HCT116 (cell line): Measurements from ENCODE around the gene KHDC4. TPM values are rescaled to one million over a fixed set of nuclear protein-coding genes. Genes with fewer than 3 reads are reported as not detected.

Source experiments
- ATAC-seq: fragments of 200-7000 bp; cut with Tn5 transposase; 2 replicates; pipeline ENCODE4 v1.9.1; 2020; ENCODE audit warnings: mild to moderate bottlenecking, moderate library complexity
- BruUV-seq: library from RNA; stranded (reverse); fragments of 400-500 nt; replicated peaks from 2 replicates; lab custom pipeline; 2021; lab: Mats Ljungman, UMichigan
- CTCF ChIA-PET: fragments of 300-600 bp; sonication (Branson Sonifier 250); formaldehyde crosslinking; loops from one replicate; lab custom pipeline; 2021; ENCODE audit warnings: antibody characterized with exemption; lab: Charles Lee
- POLR2A ChIA-PET: fragments of 300-600, 350-600 bp; sonication (Branson Sonifier 250); formaldehyde crosslinking; loops from one replicate; lab custom pipeline; 2021; ENCODE audit warnings: antibody characterized with exemption; lab: Charles Lee
- RAD21 ChIA-PET, 2 experiments: fragments of 300-600 bp; sonication (Branson Sonifier 250); formaldehyde crosslinking; loops; one replicate each; lab custom pipeline; 2023; ENCODE audit warnings: low total read pairs in 2 of 2; ENCODE audit not compliant: uncharacterized antibody in 2 of 2, unreplicated experiment in 2 of 2, low non-redundant PET in 1 of 2; lab: Charles Lee
- DNase-seq: peaks from one replicate; pipeline ENCODE4 v3.0.0-alpha.2; 2010; ENCODE audit warnings: low read depth, low spot score
- H2AFZ ChIP-seq: fragments of 200-600 bp; shearing (Covaris generic), sonication (generic); 2 replicates; pipeline ENCODE4 v1.6.1; 2017; ENCODE audit warnings: low read depth, mixed run types, mixed read lengths, antibody characterized with exemption, low read length; ENCODE audit not compliant: poor library complexity, severe bottlenecking
- H3K27ac ChIP-seq: 2 replicates; pipeline ENCODE4 v1.5.1; 2012; ENCODE audit warnings: low read depth, low read length
- H3K27me3 ChIP-seq: fragments of 200-600 bp; sonication (generic); 2 replicates; pipeline ENCODE4 v1.6.1; 2016; ENCODE audit warnings: mixed run types, low read length, mixed read lengths; ENCODE audit not compliant: insufficient read depth
- H3K36me3 ChIP-seq, 2 experiments: fragments of 200-500 bp in 1 of 2; fragments of 200-600 bp in 1 of 2; sonication (Bioruptor generic) in 1 of 2; sonication (generic) in 1 of 2; 2 replicates each; pipeline versions ENCODE4 v1.5.1 to v1.6.1; 2014 to 2016; ENCODE audit warnings: low read length in 2 of 2, inconsistent platforms in 1 of 2, mixed read lengths in 1 of 2, mixed run types in 1 of 2; ENCODE audit not compliant: insufficient read depth in 2 of 2, control insufficient read depth in 1 of 2
- H3K4me1 ChIP-seq, 2 experiments: fragments of 200-600 bp in 1 of 2; sonication (generic) in 1 of 2; 2 replicates each; pipeline versions ENCODE4 v1.5.1 to v1.6.1; 2012 to 2017; ENCODE audit warnings: low read length in 2 of 2, inconsistent platforms in 1 of 2, mild to moderate bottlenecking in 1 of 2, mixed read lengths in 1 of 2, mixed run types in 1 of 2, moderate library complexity in 1 of 2; ENCODE audit not compliant: insufficient read depth in 2 of 2, control insufficient read depth in 1 of 2
- H3K4me2 ChIP-seq: fragments of 200-600 bp; sonication (generic); 2 replicates; pipeline ENCODE4 v1.6.1; 2017; ENCODE audit warnings: mixed run types, low read length, mixed read lengths
- H3K4me3 ChIP-seq, 2 experiments: fragments of 200-600 bp in 1 of 2; sonication (generic) in 1 of 2; replicated peaks in 1 of 2; 2 replicates each; pipeline ENCODE4 v1.5.1; 2011 to 2016; ENCODE audit warnings: low read length in 2 of 2, control low read depth in 1 of 2, low read depth in 1 of 2, mild to moderate bottlenecking in 1 of 2, mixed read lengths in 1 of 2, mixed run types in 1 of 2
- H3K79me2 ChIP-seq: fragments of 200-600 bp; sonication (generic); 2 replicates; pipeline ENCODE4 v1.6.1; 2017; ENCODE audit warnings: mild to moderate bottlenecking, mixed run types, low read length, moderate library complexity, mixed read lengths; ENCODE audit not compliant: insufficient read depth
- H3K9ac ChIP-seq: fragments of 200-600 bp; sonication (generic); 2 replicates; pipeline ENCODE4 v1.6.1; 2016; ENCODE audit warnings: low read length, mixed read lengths
- H3K9me2 ChIP-seq: fragments of 200-600 bp; sonication (generic), shearing (Covaris generic); 2 replicates; pipeline ENCODE4 v1.6.1; 2017; ENCODE audit warnings: mixed run types, mild to moderate bottlenecking, moderate library complexity; ENCODE audit not compliant: insufficient read depth
- H3K9me3 ChIP-seq, 2 experiments: fragments of 200-500 bp in 1 of 2; fragments of 200-600 bp in 1 of 2; sonication (Bioruptor generic) in 1 of 2; sonication (generic) in 1 of 2; 2 replicates each; pipeline ENCODE4 v1.6.1; 2014 to 2017; ENCODE audit warnings: low read length in 2 of 2, mixed read lengths in 2 of 2, inconsistent platforms in 1 of 2, low read depth in 1 of 2, mild to moderate bottlenecking in 1 of 2, mixed run types in 1 of 2, moderate library complexity in 1 of 2; ENCODE audit not compliant: control insufficient read depth in 1 of 2, insufficient read depth in 1 of 2
- H4K20me1 ChIP-seq: fragments of 200-600 bp; sonication (generic), shearing (Covaris generic); 2 replicates; pipeline ENCODE4 v1.6.1; 2017; ENCODE audit warnings: mixed run types, mild to moderate bottlenecking, moderate library complexity; ENCODE audit not compliant: insufficient read depth
- CEBPB ChIP-seq: IDR thresholded peaks from 2 replicates; pipeline ENCODE4 v1.6.1; 2012; ENCODE audit warnings: low read depth
- TCF7L2 ChIP-seq: IDR thresholded peaks from 2 replicates; pipeline ENCODE4 v1.7.0; 2011; ENCODE audit warnings: borderline replicate concordance, inconsistent platforms; ENCODE audit not compliant: insufficient read depth, insufficient read length; ENCODE audit errors: extremely low read depth
- YY1 ChIP-seq: IDR thresholded peaks from 2 replicates; pipeline ENCODE4 v1.6.1; 2011; ENCODE audit warnings: low read length, low read depth, moderate library complexity, mild to moderate bottlenecking; ENCODE audit not compliant: insufficient replicate concordance; ENCODE audit errors: extremely low read depth
- ZNF274 ChIP-seq: fragments of 200-500 bp; sonication (Bioruptor generic); IDR thresholded peaks from 2 replicates; pipeline ENCODE4 v1.6.1; 2014; ENCODE audit warnings: mild to moderate bottlenecking, low read depth, low read length, inconsistent platforms
- intact Hi-C: fragments of 100-400 bp; cut with micrococcal nuclease; formaldehyde crosslinking; loops from 2 replicates; pipeline ENCODE4 v1.10.0; 2022
- total RNA-seq: library from RNA; stranded (reverse); gene quantifications from one replicate; pipeline ENCODE4 v1.2.1, GENCODE V29; 2021; ENCODE audit not compliant: unreplicated experiment
- TF ChIP-seq, protein P1 (sequence below), 3 experiments: fragments of 200-600 bp in 1 of 3; sonication (generic) in 1 of 3; IDR thresholded peaks in 2 of 3; conservative IDR thresholded peaks in 1 of 3; 2 replicates each; pipeline ENCODE4 v1.5.1; 2012 to 2017; ENCODE audit warnings: low read depth in 2 of 3, low read length in 2 of 3, antibody characterized with exemption in 1 of 3, borderline replicate concordance in 1 of 3, control low read depth in 1 of 3, mild to moderate bottlenecking in 1 of 3, mixed read lengths in 1 of 3, mixed run types in 1 of 3, moderate library complexity in 1 of 3; ENCODE audit not compliant: insufficient read depth in 1 of 3

KHDC4 gene
- total RNA-seq, 1 experiment from 2014 or later = 60.7 TPM

GRCh38 chr1:155966750-155967149 is 32.5 kb upstream of the KHDC4 start:
- Histone ChIP-seq H3K9me3 (no peaks in the 10 kb centered on the region), H4K20me1 (no peaks in the 10 kb centered on the region), H3K79me2 (peaks cover 22% of the 10 kb centered on the region), H3K9ac (no peak overlapping the region), H3K4me3 (no peak overlapping the region), H3K9me2 (no peaks in the 10 kb centered on the region), H3K4me2 (no peak overlapping the region), H2AFZ (no peak overlapping the region), H3K27ac (no peak overlapping the region), H3K36me3 (peaks cover 19 to 30% of the 10 kb centered on the region in 2 experiments; a peak in 3 of 4 replicates), H3K27me3 (no peaks in the 10 kb centered on the region), H3K4me1 (peaks cover 11 to 29% of the 10 kb centered on the region in 2 experiments)
- no TSS peak for BruUV-seq
- DNase-seq (no peak), ATAC-seq (no peak)
- CTCF ChIA-PET = interaction anchor here (1.7 kb wide), 1 partner anchor 29 kb away, joined by 4 read pairs; no protein-coding TSS in a partner anchor
- RAD21 ChIA-PET = no interaction called here
- TF ChIP-seq ZNF274 (no peak), CEBPB (no peak), TCF7L2 (no peak), YY1 (no peak)
- POLR2A ChIA-PET = no interaction called here
- intact Hi-C loops = no loop called here

GRCh38 chr1:155966135-155966534 is 31.9 kb upstream of the KHDC4 start:
- Histone ChIP-seq H3K9me3 (no peaks in the 10 kb centered on the region), H3K27me3 (no peaks in the 10 kb centered on the region), H2AFZ (no peak overlapping the region), H3K4me3 (no peak overlapping the region), H3K9ac (no peak overlapping the region), H3K79me2 (peaks cover 20% of the 10 kb centered on the region; the same call in 1 of the 2 replicates), H3K36me3 (peaks cover 19 to 33% of the 10 kb centered on the region in 2 experiments; a peak in 3 of 4 replicates), H3K4me2 (no peak overlapping the region), H3K4me1 (peaks cover 15 to 31% of the 10 kb centered on the region in 2 experiments), H3K9me2 (no peaks in the 10 kb centered on the region), H3K27ac (no peak overlapping the region), H4K20me1 (no peaks in the 10 kb centered on the region)
- BruUV-seq = no TSS peak
- intact Hi-C loops = no loop called here
- TF ChIP-seq, protein P1, sequence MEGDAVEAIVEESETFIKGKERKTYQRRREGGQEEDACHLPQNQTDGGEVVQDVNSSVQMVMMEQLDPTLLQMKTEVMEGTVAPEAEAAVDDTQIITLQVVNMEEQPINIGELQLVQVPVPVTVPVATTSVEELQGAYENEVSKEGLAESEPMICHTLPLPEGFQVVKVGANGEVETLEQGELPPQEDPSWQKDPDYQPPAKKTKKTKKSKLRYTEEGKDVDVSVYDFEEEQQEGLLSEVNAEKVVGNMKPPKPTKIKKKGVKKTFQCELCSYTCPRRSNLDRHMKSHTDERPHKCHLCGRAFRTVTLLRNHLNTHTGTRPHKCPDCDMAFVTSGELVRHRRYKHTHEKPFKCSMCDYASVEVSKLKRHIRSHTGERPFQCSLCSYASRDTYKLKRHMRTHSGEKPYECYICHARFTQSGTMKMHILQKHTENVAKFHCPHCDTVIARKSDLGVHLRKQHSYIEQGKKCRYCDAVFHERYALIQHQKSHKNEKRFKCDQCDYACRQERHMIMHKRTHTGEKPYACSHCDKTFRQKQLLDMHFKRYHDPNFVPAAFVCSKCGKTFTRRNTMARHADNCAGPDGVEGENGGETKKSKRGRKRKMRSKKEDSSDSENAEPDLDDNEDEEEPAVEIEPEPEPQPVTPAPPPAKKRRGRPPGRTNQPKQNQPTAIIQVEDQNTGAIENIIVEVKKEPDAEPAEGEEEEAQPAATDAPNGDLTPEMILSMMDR (IDR thresholded peaks at IDR 0.05 in 2 of 3, conservative IDR thresholded peaks at IDR 0.05 in 1 of 3; ENCODE audit: borderline replicate concordance in 1 of 3, insufficient read depth in 1 of 3, low read depth in 2 of 3, low read length in 2 of 3) = peak in 1 of 3 experiments; percentile 25; a peak in 2 of 6 replicates
- no peak for TF ChIP-seq TCF7L2
- ATAC-seq (no peak), DNase-seq (no peak)
- CTCF ChIA-PET = no interaction called here
- POLR2A ChIA-PET = no interaction called here
- RAD21 ChIA-PET = no interaction called here
